NCI-H526 treated with DMSO at 0.1 percent for 48 hours (cell line): ENCODE data around the gene TMEM183A.

ENCODE experiments used
- DNase-seq: peaks from one replicate; lab custom pipeline; 2025; lab: John Stamatoyannopoulos, UW

TMEM183A gene

GRCh38 chr1:203045821-203046594 is 38.8 kb downstream of the TMEM183A start:
- DNase-seq = no peak

GRCh38 chr1:203046984-203047630 is 39.9 kb downstream of the TMEM183A start:
- DNase-seq = no peak

- DNase-seq = no peak
Observed at GRCh38 chr1:203048086-203048485, 40.9 kb downstream of the TMEM183A start.

- no peak for DNase-seq
Observed at GRCh38 chr1:203048555-203049051, 41.4 kb downstream of the TMEM183A start.

GRCh38 chr1:203049077-203049476 is 41.9 kb downstream of the TMEM183A start:
- no peak for DNase-seq

- DNase-seq = no peak
Observed at GRCh38 chr1:203049576-203050180, 42.5 kb downstream of the TMEM183A start.

GRCh38 chr1:203050826-203051225 is 43.7 kb downstream of the TMEM183A start:
- DNase-seq = no peak

- no peak for DNase-seq
Observed at GRCh38 chr1:203051841-203052324, 44.7 kb downstream of the TMEM183A start.

GRCh38 chr1:203052601-203053000 is 45.4 kb downstream of the TMEM183A start:
- DNase-seq = no peak

- no peak for DNase-seq
Observed at GRCh38 chr1:203054184-203054583, 47.0 kb downstream of the TMEM183A start.

GRCh38 chr1:203054642-203055041 is 47.5 kb downstream of the TMEM183A start:
- no peak for DNase-seq

- no peak for DNase-seq
Observed at GRCh38 chr1:203055161-203055799, 48.1 kb downstream of the TMEM183A start.

- no peak for DNase-seq
Observed at GRCh38 chr1:203056012-203056411, 48.8 kb downstream of the TMEM183A start.

GRCh38 chr1:203056516-203056915 is 49.3 kb downstream of the TMEM183A start:
- DNase-seq = no peak

- DNase-seq = no peak
Observed at GRCh38 chr1:203057911-203058675, 50.9 kb downstream of the TMEM183A start.

GRCh38 chr1:203058676-203058935 is 51.4 kb downstream of the TMEM183A start:
- no peak for DNase-seq

GRCh38 chr1:203059485-203059884 is 52.3 kb downstream of the TMEM183A start:
- no peak for DNase-seq

GRCh38 chr1:203060115-203060514 is 52.9 kb downstream of the TMEM183A start:
- DNase-seq = no peak

- no peak for DNase-seq
Observed at GRCh38 chr1:203063287-203063686, 56.1 kb downstream of the TMEM183A start.

- DNase-seq = no peak
Observed at GRCh38 chr1:203065191-203065590, 58.0 kb downstream of the TMEM183A start.

GRCh38 chr1:203065986-203066385 is 58.8 kb downstream of the TMEM183A start:
- no peak for DNase-seq

GRCh38 chr1:203066965-203067364 is 59.8 kb downstream of the TMEM183A start:
- DNase-seq = no peak
